Neural cell (in vitro differentiated cells): Measurements from ENCODE around the gene OR2T27. TPM values are rescaled to one million over a fixed set of nuclear protein-coding genes. Genes with fewer than 3 reads are reported as not detected.

Experiments
- H2AFZ ChIP-seq: fragments of 200-600, 300-800 bp; sonication (generic), shearing (Covaris generic); 2 replicates; pipeline ENCODE4 v1.6.0; 2014; ENCODE audit warnings: low read depth, mild to moderate bottlenecking, antibody characterized with exemption, low read length, moderate library complexity
- H3F3A ChIP-seq: fragments of 200-600 bp; shearing (Covaris generic); 2 replicates; pipeline ENCODE4 v1.6.1; 2016; ENCODE audit warnings: mild to moderate bottlenecking, moderate library complexity, mixed read lengths, antibody characterized with exemption, low read length; ENCODE audit not compliant: insufficient read depth, poor library complexity, severe bottlenecking
- H3K27ac ChIP-seq: fragments of 200-600, 300-800 bp; sonication (generic), shearing (Covaris generic); 2 replicates; pipeline ENCODE4 v1.5.1; 2014; ENCODE audit warnings: mild to moderate bottlenecking, low read length, moderate library complexity
- H3K27me3 ChIP-seq: fragments of 300-800, 200-600 bp; sonication (generic), shearing (Covaris generic); 2 replicates; pipeline ENCODE4 v1.6.0; 2014; ENCODE audit warnings: mild to moderate bottlenecking, low read depth, low read length, moderate library complexity; ENCODE audit not compliant: insufficient read depth
- H3K36me3 ChIP-seq: fragments of 300-800, 200-600 bp; sonication (generic), shearing (Covaris generic); 2 replicates; pipeline ENCODE4 v1.5.1; 2014; ENCODE audit warnings: mild to moderate bottlenecking, antibody characterized with exemption, low read length, moderate library complexity; ENCODE audit not compliant: insufficient read depth
- H3K4me2 ChIP-seq: fragments of 300-800, 200-600 bp; sonication (generic), shearing (Covaris generic); 2 replicates; pipeline ENCODE4 v1.6.0; 2014; ENCODE audit warnings: mild to moderate bottlenecking, low read length
- H3K4me3 ChIP-seq: fragments of 300-800, 200-600 bp; sonication (generic), shearing (Covaris generic); 2 replicates; pipeline ENCODE4 v1.5.1; 2014; ENCODE audit warnings: mild to moderate bottlenecking, low read length, moderate library complexity
- H3K79me2 ChIP-seq: fragments of 200-600 bp; shearing (Covaris generic); replicated peaks from 2 replicates; pipeline ENCODE4 v1.6.0; 2014; ENCODE audit warnings: mild to moderate bottlenecking, low read length, moderate library complexity; ENCODE audit not compliant: insufficient read depth
- H3K9ac ChIP-seq: fragments of 300-800, 200-600 bp; sonication (generic), shearing (Covaris generic); 2 replicates; pipeline ENCODE4 v1.6.1; 2016; ENCODE audit warnings: mild to moderate bottlenecking, low read length, mixed read lengths
- H3K9me2 ChIP-seq: fragments of 200-600 bp; shearing (Covaris generic); 2 replicates; pipeline ENCODE4 v1.6.1; 2016; ENCODE audit warnings: mild to moderate bottlenecking, low read length, mixed read lengths; ENCODE audit not compliant: insufficient read depth
- H3K9me3 ChIP-seq: fragments of 200-600, 300-800 bp; sonication (generic), shearing (Covaris generic); 2 replicates; pipeline ENCODE4 v1.6.1; 2016; ENCODE audit warnings: mild to moderate bottlenecking, mixed run types, low read length, moderate library complexity, mixed read lengths
- H4K20me1 ChIP-seq: fragments of 200-600 bp; shearing (Covaris generic); 2 replicates; pipeline ENCODE4 v1.6.1; 2016; ENCODE audit warnings: mild to moderate bottlenecking, mixed run types; ENCODE audit not compliant: insufficient read depth
- EP300 ChIP-seq: fragments of 450-650 bp; conservative IDR thresholded peaks from 2 replicates; pipeline ENCODE4 v1.6.1; 2014; ENCODE audit warnings: antibody characterized with exemption, mild to moderate bottlenecking, moderate library complexity; ENCODE audit not compliant: poor library complexity, severe bottlenecking
- EZH2 ChIP-seq: fragments of 200-600, 300-800 bp; shearing (Covaris generic), sonication (generic); IDR thresholded peaks from 2 replicates; pipeline ENCODE4 v1.6.1; 2014; ENCODE audit warnings: antibody characterized with exemption, low read length, borderline replicate concordance, mild to moderate bottlenecking; ENCODE audit not compliant: insufficient read depth, poor library complexity, severe bottlenecking
- MXI1 ChIP-seq: fragments of 450-650 bp; conservative IDR thresholded peaks from 2 replicates; pipeline ENCODE4 v1.6.1; 2014; ENCODE audit warnings: antibody characterized with exemption, mild to moderate bottlenecking; ENCODE audit not compliant: poor library complexity, severe bottlenecking
- POLR2AphosphoS5 ChIP-seq: IDR thresholded peaks from 2 replicates; pipeline ENCODE4 v1.6.1; 2012
- RAD21 ChIP-seq: fragments of 450-650 bp; conservative IDR thresholded peaks from 2 replicates; pipeline ENCODE4 v1.6.1; 2014; ENCODE audit warnings: antibody characterized with exemption, mild to moderate bottlenecking, moderate library complexity
- SMC3 ChIP-seq: fragments of 450-650 bp; conservative IDR thresholded peaks from 2 replicates; pipeline ENCODE4 v1.6.1; 2014; ENCODE audit warnings: antibody characterized with exemption, mild to moderate bottlenecking, moderate library complexity; ENCODE audit not compliant: poor library complexity
- TAF1 ChIP-seq: IDR thresholded peaks from 2 replicates; pipeline ENCODE4 v1.6.1; 2012; ENCODE audit warnings: low read depth
- polyA plus RNA-seq: library from polyadenylated mRNA; depleted of rRNA; stranded (reverse); fragments of >200 nt; gene quantifications from 2 replicates; pipeline ENCODE4 v1.2.3, GENCODE V29; 2014
- TF ChIP-seq, protein P1 (sequence below): IDR thresholded peaks from 2 replicates; pipeline ENCODE4 v1.6.1; 2012; ENCODE audit warnings: borderline replicate concordance
- TF ChIP-seq, protein P2 (sequence below): fragments of 450-650 bp; IDR thresholded peaks from 2 replicates; pipeline ENCODE4 v1.5.1; 2014; ENCODE audit warnings: antibody characterized with exemption, mild to moderate bottlenecking, moderate library complexity; ENCODE audit not compliant: poor library complexity, severe bottlenecking

Gene OR2T27
- polyA plus RNA-seq, 1 donor from 2014 or later, result not detected

- H4K20me1 ChIP-seq, result no peaks in the 10 kb centered on the region
- H3K9me3 ChIP-seq, result no peaks in the 10 kb centered on the region
- TF ChIP-seq SMC3 (no peak), TAF1 (no peak), EP300 (no peak), RAD21 (no peak), POLR2AphosphoS5 (no peak), MXI1 (no peak)
- TF ChIP-seq, protein P1, sequence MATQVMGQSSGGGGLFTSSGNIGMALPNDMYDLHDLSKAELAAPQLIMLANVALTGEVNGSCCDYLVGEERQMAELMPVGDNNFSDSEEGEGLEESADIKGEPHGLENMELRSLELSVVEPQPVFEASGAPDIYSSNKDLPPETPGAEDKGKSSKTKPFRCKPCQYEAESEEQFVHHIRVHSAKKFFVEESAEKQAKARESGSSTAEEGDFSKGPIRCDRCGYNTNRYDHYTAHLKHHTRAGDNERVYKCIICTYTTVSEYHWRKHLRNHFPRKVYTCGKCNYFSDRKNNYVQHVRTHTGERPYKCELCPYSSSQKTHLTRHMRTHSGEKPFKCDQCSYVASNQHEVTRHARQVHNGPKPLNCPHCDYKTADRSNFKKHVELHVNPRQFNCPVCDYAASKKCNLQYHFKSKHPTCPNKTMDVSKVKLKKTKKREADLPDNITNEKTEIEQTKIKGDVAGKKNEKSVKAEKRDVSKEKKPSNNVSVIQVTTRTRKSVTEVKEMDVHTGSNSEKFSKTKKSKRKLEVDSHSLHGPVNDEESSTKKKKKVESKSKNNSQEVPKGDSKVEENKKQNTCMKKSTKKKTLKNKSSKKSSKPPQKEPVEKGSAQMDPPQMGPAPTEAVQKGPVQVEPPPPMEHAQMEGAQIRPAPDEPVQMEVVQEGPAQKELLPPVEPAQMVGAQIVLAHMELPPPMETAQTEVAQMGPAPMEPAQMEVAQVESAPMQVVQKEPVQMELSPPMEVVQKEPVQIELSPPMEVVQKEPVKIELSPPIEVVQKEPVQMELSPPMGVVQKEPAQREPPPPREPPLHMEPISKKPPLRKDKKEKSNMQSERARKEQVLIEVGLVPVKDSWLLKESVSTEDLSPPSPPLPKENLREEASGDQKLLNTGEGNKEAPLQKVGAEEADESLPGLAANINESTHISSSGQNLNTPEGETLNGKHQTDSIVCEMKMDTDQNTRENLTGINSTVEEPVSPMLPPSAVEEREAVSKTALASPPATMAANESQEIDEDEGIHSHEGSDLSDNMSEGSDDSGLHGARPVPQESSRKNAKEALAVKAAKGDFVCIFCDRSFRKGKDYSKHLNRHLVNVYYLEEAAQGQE, result no peak
- H3K9me2 ChIP-seq, result no peaks in the 10 kb centered on the region
- no peak overlapping the region for H3K9ac ChIP-seq
- H3K27me3 ChIP-seq, result no peaks in the 10 kb centered on the region
- no peak overlapping the region for H3K4me3 ChIP-seq
- no peaks in the 10 kb centered on the region for H3K79me2 ChIP-seq
- H3K27ac ChIP-seq, result no peak overlapping the region
- no peak overlapping the region for H3K4me2 ChIP-seq
- no peaks in the 10 kb centered on the region for H3K36me3 ChIP-seq
- H3F3A ChIP-seq, result no peaks in the 10 kb centered on the region
- no peak overlapping the region for H2AFZ ChIP-seq
Measured at GRCh38 chr1:248688527-248689298, 33.4 kb upstream of the OR2T27 start.

GRCh38 chr1:248686815-248687214 lies 31.5 kb upstream of the OR2T27 start:
- Histone ChIP-seq H3K9me3 (no peaks in the 10 kb centered on the region), H3K79me2 (no peaks in the 10 kb centered on the region), H2AFZ (no peak overlapping the region), H3K4me3 (no peak overlapping the region), H3K4me2 (no peak overlapping the region), H3K27ac (no peak overlapping the region), H3K27me3 (no peaks in the 10 kb centered on the region), H3K9ac (no peak overlapping the region), H3F3A (no peaks in the 10 kb centered on the region), H4K20me1 (no peaks in the 10 kb centered on the region), H3K36me3 (no peaks in the 10 kb centered on the region), H3K9me2 (no peaks in the 10 kb centered on the region)
- TF ChIP-seq EP300 (no peak), EZH2 (no peak), POLR2AphosphoS5 (no peak), RAD21 (no peak), TAF1 (no peak), MXI1 (no peak), SMC3 (no peak)
- TF ChIP-seq, protein P1, result no peak
- TF ChIP-seq, protein P2, sequence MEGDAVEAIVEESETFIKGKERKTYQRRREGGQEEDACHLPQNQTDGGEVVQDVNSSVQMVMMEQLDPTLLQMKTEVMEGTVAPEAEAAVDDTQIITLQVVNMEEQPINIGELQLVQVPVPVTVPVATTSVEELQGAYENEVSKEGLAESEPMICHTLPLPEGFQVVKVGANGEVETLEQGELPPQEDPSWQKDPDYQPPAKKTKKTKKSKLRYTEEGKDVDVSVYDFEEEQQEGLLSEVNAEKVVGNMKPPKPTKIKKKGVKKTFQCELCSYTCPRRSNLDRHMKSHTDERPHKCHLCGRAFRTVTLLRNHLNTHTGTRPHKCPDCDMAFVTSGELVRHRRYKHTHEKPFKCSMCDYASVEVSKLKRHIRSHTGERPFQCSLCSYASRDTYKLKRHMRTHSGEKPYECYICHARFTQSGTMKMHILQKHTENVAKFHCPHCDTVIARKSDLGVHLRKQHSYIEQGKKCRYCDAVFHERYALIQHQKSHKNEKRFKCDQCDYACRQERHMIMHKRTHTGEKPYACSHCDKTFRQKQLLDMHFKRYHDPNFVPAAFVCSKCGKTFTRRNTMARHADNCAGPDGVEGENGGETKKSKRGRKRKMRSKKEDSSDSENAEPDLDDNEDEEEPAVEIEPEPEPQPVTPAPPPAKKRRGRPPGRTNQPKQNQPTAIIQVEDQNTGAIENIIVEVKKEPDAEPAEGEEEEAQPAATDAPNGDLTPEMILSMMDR, result no peak
